ENCODE measurements around the gene PNLIPRP2.

The PNLIPRP2 gene

DNA sequence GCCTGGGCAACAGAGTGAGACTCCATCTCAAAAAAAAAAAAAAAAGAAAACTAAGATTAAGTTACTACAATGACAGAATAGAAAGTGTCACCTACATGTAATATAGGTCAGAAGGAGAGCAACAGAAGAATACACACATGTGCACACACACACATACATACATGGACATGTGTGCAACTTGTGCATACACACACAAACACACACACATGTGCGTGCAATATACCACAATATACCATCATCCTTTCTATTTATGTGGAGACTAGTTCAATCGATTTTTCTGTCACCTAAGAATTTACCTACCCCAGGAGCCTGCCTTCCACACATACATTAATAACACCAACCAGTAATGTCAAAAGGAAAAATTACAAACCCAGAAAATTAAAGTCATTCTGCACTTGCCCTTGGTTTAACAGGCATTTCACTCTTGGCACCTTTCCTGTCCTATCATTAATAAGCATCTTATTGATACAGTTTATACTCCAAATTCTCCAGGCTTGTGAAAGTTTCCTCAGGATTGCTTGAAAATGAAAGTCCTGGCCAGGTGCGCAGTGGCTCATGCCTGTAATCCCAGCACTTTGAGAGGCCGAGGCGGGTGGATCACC lies 27.5 kb upstream of the PNLIPRP2 start:
- TF ChIP-seq ZFX (IDR thresholded peaks at IDR 0.05): no peak
- TF ChIP-seq, protein P1, sequence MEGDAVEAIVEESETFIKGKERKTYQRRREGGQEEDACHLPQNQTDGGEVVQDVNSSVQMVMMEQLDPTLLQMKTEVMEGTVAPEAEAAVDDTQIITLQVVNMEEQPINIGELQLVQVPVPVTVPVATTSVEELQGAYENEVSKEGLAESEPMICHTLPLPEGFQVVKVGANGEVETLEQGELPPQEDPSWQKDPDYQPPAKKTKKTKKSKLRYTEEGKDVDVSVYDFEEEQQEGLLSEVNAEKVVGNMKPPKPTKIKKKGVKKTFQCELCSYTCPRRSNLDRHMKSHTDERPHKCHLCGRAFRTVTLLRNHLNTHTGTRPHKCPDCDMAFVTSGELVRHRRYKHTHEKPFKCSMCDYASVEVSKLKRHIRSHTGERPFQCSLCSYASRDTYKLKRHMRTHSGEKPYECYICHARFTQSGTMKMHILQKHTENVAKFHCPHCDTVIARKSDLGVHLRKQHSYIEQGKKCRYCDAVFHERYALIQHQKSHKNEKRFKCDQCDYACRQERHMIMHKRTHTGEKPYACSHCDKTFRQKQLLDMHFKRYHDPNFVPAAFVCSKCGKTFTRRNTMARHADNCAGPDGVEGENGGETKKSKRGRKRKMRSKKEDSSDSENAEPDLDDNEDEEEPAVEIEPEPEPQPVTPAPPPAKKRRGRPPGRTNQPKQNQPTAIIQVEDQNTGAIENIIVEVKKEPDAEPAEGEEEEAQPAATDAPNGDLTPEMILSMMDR (conservative IDR thresholded peaks at IDR 0.05): no peak
- no peak overlapping the region for H3K27ac ChIP-seq

DNA sequence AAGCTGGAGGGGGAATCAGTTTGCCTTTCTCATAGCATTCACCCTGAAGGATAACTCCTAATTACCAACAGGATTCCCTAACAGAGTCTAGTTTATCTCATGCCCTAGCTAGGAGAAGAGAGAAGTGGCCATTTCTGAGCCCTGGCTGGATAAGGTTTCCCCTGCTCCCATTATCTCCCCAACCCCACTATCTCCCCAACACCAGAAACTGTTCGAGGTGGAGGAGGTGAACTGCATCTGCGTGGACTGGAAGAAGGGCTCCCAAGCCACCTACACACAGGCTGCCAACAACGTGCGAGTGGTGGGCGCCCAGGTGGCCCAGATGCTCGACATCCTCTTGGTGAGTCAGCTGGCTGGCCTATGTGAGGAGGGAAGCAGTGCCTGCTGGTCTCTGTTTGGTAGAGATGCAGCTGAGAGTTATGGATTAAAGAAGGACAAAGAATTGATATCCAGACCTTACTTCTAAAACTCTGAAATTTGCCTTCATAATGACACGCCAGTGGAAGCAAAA lies 26.2 kb upstream of the PNLIPRP2 start:
- no peak overlapping the region for H3K27ac ChIP-seq
- TF ChIP-seq, protein P1 (conservative IDR thresholded peaks at IDR 0.05): no peak
- TF ChIP-seq ZFX (IDR thresholded peaks at IDR 0.05): no peak

DNA sequence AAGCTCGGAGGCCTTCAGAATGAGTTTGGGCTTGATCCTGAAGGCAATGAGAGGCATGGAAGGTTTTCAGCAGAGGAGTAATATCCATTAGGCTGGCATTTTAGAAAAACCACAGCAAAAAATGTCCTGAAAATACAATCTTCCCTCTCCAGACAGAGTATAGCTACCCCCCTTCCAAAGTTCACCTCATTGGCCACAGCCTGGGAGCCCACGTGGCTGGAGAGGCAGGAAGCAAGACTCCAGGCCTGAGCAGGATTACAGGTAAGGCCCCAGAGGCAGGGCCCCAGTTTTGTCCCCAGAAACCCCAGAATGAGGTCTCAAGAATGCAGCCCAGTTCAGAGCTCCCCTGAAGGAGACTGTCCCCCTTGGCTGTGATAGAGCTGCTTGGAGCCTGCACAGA lies 24.7 kb upstream of the PNLIPRP2 start:
- no peak overlapping the region for H3K27ac ChIP-seq
- TF ChIP-seq, protein P1 (conservative IDR thresholded peaks at IDR 0.05): no peak
- TF ChIP-seq ZFX (IDR thresholded peaks at IDR 0.05): no peak

DNA sequence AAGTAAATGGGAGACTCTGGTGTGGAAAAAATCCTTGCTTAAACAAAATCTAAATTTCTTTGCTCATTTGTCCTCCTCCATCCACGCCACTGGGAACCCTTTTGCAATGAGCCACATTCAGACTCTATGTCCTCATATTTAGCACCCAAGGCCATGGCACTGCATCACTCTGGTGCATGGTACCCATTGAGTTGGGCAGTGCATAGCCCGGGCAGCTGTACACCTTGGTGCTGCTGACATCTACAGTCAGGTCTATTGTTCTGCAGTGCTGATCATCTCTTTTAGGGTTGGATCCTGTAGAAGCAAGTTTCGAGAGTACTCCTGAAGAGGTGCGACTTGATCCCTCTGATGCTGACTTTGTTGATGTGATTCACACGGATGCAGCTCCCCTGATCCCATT lies 23.2 kb upstream of the PNLIPRP2 start:
- no peak for TF ChIP-seq ZFX (IDR thresholded peaks at IDR 0.05)
- TF ChIP-seq, protein P1 (conservative IDR thresholded peaks at IDR 0.05): no peak; the same call in 1 of the 2 replicates
- H3K27ac ChIP-seq: no peak overlapping the region

DNA sequence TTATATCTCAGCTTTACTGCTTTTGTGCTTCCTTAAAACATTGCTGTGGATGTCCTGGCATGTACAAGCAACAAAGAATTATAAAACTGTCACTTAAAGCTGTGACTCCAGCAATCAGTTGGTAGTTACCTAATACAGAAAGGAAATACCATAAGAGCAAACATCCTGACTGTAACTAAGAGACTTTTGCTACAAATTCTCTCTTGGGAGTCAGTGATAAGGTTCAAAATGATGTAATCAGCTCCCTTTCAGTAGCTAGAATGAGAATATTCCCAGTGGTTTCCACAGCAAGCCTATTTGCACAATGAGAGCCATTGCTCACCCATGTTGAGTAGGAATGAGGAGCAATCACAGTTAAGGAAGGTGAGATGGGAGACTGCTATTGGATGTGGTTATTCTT lies 22.4 kb upstream of the PNLIPRP2 start:
- TF ChIP-seq, protein P1 (conservative IDR thresholded peaks at IDR 0.05): no peak
- no peak for TF ChIP-seq ZFX (IDR thresholded peaks at IDR 0.05)
- H3K27ac ChIP-seq: no peak overlapping the region

DNA sequence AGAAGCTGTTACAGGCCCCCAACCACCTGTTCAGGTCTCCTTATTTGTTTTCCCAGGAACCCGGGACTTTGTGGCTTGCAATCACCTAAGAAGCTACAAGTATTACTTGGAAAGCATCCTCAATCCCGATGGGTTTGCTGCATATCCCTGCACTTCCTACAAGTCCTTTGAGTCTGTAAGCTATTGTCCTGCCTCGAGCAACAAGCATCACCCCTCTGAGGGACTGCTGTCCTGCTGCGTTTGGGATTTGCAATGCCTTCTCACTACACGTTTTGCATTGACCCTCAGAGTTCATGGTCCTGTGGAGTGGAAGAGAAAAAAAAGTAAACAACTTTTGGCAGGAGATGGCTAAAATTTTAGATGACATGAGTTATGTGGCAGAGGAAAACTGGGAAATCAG lies 20.8 kb upstream of the PNLIPRP2 start:
- TF ChIP-seq, protein P1 (conservative IDR thresholded peaks at IDR 0.05): no peak
- TF ChIP-seq ZFX (IDR thresholded peaks at IDR 0.05): no peak

DNA sequence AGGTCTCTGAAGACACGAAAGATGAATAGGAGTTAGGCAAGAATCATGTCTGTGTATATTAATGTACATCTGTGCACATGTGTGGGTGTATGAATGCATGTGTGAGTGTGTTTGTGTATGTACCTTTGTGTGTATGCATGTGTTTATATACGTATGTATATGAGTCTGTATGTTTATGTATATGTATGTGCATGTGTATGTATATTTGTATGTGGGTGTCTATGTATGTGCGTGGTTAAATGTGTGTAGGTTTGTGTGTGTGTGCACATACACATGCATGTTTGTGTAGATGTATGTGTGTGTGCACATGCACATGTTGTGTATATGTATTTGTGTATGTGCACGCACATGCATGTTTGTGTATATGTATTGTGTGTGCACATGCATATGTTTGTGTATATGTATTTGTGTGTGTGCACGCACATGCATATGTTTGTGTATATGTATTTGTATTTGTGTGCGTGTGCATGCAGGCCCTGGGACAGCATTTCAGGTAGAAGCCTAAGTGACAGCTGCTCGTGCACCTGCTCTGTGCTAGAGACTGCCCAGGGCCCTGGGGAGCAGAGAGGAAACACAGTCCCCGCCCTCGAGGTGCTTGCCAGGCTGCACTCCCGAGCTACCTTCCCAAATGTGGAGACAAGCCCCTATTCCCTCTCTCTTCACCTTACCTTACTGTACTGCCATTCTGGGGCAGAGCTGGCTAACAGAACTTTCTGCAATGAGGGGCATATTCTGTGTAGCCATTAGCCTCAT lies 17.9 kb upstream of the PNLIPRP2 start:
- no peak for TF ChIP-seq ZFX (IDR thresholded peaks at IDR 0.05)
- TF ChIP-seq, protein P1 (conservative IDR thresholded peaks at IDR 0.05): no peak
- no peak overlapping the region for H3K27ac ChIP-seq

More for the DNA sequence above, 20.8 kb upstream of the PNLIPRP2 start:
- H3K27ac ChIP-seq: no peak overlapping the region
